GM19043 (cell line): ENCODE measurements around the gene SIRT7.

Experiments used
- ATAC-seq: cut with Tn5 transposase; IDR thresholded peaks from one replicate; pipeline ENCODE4 v1.9.1; 2021; ENCODE audit warnings: low read depth; ENCODE audit not compliant: unreplicated experiment

SIRT7 gene

DNA sequence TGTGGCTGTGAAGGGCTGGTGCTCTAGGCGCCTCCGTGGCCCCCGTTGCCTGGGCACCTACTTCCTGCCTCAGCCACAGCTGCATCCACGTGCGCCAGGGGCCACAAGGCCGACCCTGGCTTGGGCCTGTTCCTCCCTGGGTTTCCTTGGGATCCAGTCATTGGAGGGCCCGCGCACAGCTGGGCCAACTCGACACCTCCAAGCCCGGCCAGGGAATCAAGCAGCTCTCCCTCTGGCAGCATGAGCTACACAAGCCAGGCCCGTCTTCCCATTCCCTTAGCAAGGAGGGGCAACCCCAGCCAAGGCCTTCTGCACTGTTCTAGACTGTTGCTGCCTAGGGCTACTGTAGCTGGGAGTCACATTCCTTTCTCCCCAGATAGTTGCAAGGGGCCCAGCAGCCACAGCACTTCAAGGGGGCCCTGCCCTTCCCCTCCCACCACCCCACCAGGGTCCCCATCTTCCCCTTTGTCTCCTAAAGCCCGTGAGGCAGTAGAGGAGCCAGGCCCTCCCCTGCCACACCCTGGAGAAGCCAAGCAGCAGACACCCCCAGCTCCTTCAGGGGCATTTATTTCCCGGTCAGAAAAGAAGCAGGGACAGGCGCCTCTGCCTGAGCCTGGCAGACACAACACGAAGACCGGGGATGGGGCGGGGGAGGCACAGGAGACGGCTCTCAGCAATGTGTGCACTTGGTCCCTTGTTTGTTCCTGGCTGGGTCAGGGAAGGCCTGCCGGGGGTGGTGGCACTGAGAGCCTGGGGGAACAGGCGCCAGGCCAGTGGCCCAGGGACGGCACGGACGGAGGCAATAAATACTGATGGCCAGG is 50.6 kb downstream of the SIRT7 start:
- ATAC-seq: no peak

GRCh38 chr17:81866440-81867169 is 51.4 kb downstream of the SIRT7 start:
- ATAC-seq: no peak

- ATAC-seq: no peak
Measured at GRCh38 chr17:81865733-81866439, 52.1 kb downstream of the SIRT7 start.

- no peak for ATAC-seq
Measured at GRCh38 chr17:81865358-81865732, 52.6 kb downstream of the SIRT7 start.

DNA sequence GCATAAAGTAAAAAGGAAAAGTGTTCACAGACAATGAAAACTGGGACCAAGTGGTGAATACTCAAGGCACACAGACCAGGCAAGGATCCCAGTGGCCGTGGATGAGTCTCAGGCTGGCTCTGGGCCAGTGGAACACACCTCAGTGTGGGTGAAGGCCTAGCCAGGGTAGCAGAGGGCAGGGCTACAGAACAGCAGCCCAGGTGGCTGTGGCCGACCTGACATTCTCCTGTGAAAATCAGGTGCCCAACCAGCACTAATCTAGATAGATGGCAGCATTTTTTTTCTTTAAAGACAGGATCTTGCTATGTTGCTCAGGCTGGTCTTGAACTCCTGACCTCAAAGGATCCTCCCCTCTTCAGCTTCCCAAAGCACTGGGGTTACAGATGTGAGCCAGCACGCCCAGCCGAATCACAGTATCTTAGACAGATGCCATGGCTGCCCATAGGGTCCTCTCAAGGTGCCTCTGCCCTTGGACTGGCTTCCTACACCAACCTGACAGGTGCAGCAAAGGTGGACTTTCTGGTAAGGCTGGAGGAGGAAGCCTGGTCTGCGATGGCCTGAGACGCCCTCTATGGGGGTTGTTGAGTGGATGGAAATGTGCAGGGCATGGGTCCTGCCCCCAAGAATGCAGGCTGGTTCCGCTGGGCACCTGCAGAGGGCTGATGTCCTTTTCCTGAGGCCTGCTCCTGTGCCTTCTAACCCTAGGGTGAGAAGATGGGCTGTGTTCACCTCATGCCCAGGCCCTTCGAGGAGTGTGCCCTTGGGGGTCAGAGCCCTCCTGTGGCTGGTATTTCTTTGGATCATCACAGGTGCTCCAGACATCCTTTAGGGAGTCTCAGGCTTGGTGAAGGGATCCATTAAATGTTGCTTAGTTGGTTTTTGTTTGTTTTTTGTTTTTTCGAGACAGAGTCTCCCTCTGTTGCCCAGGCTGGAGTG is 53.9 kb downstream of the SIRT7 start:
- ATAC-seq: no peak

DNA sequence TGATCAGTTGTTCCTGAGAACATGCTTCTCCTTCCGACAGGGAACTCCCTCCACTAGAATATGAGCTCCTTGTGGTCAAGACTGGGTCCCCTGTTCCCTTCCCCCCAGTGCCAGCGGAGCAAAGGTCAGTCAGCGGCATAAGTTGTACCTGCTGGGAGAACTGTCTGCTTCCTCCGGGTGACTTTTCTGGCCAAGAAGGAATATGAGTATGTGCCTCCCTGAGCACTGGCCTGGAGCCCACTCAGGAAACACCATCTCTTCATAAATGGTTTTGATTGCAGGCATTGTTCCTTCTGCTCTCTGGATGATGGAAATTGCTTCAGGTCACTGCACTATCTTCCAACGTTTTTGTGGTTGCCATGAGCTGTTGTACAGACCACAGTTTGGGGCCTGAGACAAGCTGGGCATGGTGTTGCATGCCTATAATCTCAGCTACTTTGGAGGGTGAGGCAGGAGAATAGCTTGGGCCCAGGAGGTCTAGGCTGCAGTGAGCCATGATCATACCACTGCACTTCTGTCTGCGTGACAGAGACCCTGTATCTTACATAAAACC is 54.8 kb downstream of the SIRT7 start:
- no peak for ATAC-seq
